ENCODE results near the gene MCEE. TPM values are rescaled to one million over a fixed set of nuclear protein-coding genes. Genes with fewer than 3 reads are reported as not detected.

The MCEE gene
- total RNA-seq, 1 experiment from 2014 or later: 16.2 TPM

DNA sequence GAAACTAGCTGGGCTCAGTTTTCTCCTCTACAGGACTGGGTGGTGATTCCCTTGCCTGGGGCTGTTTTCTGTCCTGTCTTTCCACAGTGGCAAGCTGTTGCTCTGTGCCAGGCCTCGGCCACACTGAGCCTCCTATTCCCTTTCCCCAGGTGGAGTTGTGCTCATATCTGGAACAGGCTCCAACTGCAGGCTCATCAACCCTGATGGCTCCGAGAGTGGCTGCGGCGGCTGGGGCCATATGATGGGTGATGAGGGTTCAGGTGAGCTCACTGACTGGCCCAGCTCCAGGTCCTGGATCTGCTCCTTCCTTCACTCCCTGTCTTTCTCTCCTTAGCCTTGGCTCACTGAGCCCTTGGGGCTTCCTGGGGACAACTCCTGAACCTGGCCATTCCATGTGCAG lies 57.5 kb downstream of the MCEE start:
- no peak overlapping the region for H3K27ac Mint-ChIP-seq (ENCODE audit: unreplicated experiment)
- no peak overlapping the region for H3K4me3 Mint-ChIP-seq (ENCODE audit: low read depth, unreplicated experiment)
- peaks cover 37% of the 10 kb centered on the region for H3K36me3 Mint-ChIP-seq (ENCODE audit: insufficient read depth, unreplicated experiment)
- no peaks in the 10 kb centered on the region for H3K27me3 Mint-ChIP-seq (ENCODE audit: unreplicated experiment)
- intact Hi-C loops (cut with micrococcal nuclease; ENCODE audit: unreplicated experiment): no loop called here
- H3K4me1 Mint-ChIP-seq (ENCODE audit: low read depth, unreplicated experiment): peaks cover 31% of the 10 kb centered on the region
- TF ChIP-seq, protein P1, sequence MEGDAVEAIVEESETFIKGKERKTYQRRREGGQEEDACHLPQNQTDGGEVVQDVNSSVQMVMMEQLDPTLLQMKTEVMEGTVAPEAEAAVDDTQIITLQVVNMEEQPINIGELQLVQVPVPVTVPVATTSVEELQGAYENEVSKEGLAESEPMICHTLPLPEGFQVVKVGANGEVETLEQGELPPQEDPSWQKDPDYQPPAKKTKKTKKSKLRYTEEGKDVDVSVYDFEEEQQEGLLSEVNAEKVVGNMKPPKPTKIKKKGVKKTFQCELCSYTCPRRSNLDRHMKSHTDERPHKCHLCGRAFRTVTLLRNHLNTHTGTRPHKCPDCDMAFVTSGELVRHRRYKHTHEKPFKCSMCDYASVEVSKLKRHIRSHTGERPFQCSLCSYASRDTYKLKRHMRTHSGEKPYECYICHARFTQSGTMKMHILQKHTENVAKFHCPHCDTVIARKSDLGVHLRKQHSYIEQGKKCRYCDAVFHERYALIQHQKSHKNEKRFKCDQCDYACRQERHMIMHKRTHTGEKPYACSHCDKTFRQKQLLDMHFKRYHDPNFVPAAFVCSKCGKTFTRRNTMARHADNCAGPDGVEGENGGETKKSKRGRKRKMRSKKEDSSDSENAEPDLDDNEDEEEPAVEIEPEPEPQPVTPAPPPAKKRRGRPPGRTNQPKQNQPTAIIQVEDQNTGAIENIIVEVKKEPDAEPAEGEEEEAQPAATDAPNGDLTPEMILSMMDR (IDR thresholded peaks at IDR 0.05; ENCODE audit: unreplicated experiment): no peak
- no peaks in the 10 kb centered on the region for H3K9me3 Mint-ChIP-seq (ENCODE audit: low read depth, unreplicated experiment)
- CTCF ChIA-PET: no interaction called here
- DNase-seq: no peak
- BruUV-seq (replicated peaks): no TSS peak

DNA sequence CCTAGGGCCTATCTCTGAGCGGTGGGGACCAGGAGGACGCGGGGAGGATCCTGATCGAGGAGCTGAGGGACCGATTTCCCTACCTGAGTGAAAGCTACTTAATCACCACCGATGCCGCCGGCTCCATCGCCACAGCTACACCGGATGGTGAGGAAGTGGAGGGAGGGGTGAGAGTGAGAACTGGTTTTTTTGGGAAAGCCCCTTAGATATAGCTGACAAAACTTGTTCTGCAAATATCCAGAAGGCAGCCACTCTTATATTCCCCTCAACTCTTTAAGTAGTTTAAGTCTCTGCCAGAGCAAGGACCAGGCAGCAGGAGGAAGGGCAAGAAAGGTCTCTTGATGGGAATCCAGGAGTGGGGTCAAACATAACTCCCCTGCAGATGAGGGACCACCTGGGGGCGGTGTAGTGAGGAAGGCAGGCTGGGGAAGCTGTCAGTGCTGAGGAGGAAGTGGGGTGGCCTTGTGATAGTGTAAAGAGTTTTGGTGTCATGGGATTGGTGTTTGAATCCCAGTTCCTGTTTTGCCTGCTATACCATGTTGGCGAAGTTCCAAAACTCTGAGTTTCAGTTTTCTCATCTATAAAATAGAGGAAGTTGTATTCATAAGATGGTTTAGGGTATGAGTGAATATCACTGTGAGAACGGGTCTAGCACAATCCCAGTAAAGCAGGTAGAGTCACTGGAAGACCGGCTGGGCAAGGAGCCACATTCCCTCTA lies 58.2 kb downstream of the MCEE start:
- peaks cover 41% of the 10 kb centered on the region for H3K36me3 Mint-ChIP-seq (ENCODE audit: insufficient read depth, unreplicated experiment)
- no peak for DNase-seq
- TF ChIP-seq, protein P1 (IDR thresholded peaks at IDR 0.05; ENCODE audit: unreplicated experiment): no peak
- peaks cover 31% of the 10 kb centered on the region for H3K4me1 Mint-ChIP-seq (ENCODE audit: low read depth, unreplicated experiment)
- no peak overlapping the region for H3K27ac Mint-ChIP-seq (ENCODE audit: unreplicated experiment)
- CTCF ChIA-PET: interaction anchor here (0.9 kb wide), 1 partner anchor 10 kb away, joined by 3 read pairs; no protein-coding TSS in a partner anchor
- intact Hi-C loops (cut with micrococcal nuclease; ENCODE audit: unreplicated experiment): no loop called here
- H3K27me3 Mint-ChIP-seq (ENCODE audit: unreplicated experiment): no peaks in the 10 kb centered on the region
- BruUV-seq (replicated peaks): no TSS peak
- no peaks in the 10 kb centered on the region for H3K9me3 Mint-ChIP-seq (ENCODE audit: low read depth, unreplicated experiment)
- no peak overlapping the region for H3K4me3 Mint-ChIP-seq (ENCODE audit: low read depth, unreplicated experiment)

DNA sequence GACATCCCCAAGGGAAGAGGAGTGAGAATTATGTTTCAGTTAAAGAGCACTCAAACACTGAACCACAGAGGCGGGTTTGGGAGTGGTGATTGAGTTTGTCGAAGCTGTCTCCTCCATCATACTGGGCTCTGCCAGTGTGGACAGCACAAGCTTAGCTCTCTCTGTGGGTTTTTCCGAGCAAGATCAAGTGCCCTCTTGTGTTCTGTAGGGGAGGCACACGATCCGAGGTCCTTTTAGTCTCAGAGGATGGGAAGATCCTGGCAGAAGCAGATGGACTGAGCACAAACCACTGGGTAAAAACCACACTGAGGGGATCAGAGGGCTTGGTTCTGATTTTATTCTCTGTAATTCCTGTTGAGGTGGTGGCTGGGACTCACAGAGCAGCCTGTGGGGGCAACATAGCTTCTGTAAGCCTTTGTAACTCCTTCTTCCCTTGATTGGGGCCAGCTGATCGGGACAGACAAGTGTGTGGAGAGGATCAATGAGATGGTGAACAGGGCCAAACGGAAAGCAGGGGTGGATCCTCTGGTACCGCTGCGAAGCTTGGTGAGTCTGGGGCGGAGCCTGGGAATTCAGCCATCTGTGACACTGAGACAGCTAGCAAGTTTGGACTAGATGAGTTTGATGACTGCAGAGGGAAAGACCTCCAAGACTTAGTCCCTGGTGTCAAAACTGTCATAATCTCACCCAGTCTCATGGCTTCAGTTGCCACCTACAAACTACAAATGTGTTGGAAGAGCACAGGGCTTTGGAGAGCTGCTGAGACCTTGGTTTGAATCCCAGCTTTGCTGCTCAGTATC lies 59.5 kb downstream of the MCEE start:
- TF ChIP-seq, protein P1 (IDR thresholded peaks at IDR 0.05; ENCODE audit: unreplicated experiment): no peak
- Mint-ChIP-seq H3K36me3 (ENCODE audit: insufficient read depth, unreplicated experiment) (peaks cover 41% of the 10 kb centered on the region), H3K4me1 (ENCODE audit: low read depth, unreplicated experiment) (peaks cover 31% of the 10 kb centered on the region), H3K27ac (ENCODE audit: unreplicated experiment) (no peak overlapping the region), H3K27me3 (ENCODE audit: unreplicated experiment) (no peaks in the 10 kb centered on the region), H3K4me3 (ENCODE audit: low read depth, unreplicated experiment) (no peak overlapping the region), H3K9me3 (ENCODE audit: low read depth, unreplicated experiment) (no peaks in the 10 kb centered on the region)
- intact Hi-C loops (cut with micrococcal nuclease; ENCODE audit: unreplicated experiment): no loop called here
- CTCF ChIA-PET: interaction anchor here (0.9 to 4.1 kb wide), 5 partner anchors 10 to 49 kb away, joined by 3 to 32 read pairs (median 6); no protein-coding TSS in a partner anchor
- DNase-seq: peak; percentile 32
- BruUV-seq (replicated peaks): no TSS peak

DNA sequence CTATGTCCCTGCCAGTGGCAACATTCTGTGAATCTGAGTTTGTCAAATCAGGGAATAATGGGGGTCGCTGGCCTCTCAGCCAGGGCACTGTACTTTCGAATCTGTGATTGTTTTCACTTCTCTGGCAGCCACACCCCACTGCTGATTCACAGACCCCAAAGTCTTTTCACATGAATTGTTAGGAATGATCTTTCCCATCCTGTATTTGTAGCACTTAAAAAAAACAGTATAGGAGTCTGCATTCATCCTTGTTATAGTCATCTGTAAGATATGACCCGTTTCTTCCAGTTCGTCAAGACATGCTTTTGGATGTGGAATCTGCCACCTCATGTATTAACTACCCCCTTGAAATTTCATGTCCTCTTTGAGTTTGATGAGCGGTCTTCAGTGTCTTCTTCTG lies 60.7 kb downstream of the MCEE start:
- peak overlapping the region; percentile 97 for H3K4me3 Mint-ChIP-seq (ENCODE audit: low read depth, unreplicated experiment)
- intact Hi-C loops (cut with micrococcal nuclease; ENCODE audit: unreplicated experiment): no loop called here
- peak overlapping the region; percentile 90 for H3K27ac Mint-ChIP-seq (ENCODE audit: unreplicated experiment)
- no peak for DNase-seq
- H3K9me3 Mint-ChIP-seq (ENCODE audit: low read depth, unreplicated experiment): no peaks in the 10 kb centered on the region
- peaks cover 35% of the 10 kb centered on the region for H3K36me3 Mint-ChIP-seq (ENCODE audit: insufficient read depth, unreplicated experiment)
- BruUV-seq (replicated peaks): TSS peak; percentile 83
- H3K27me3 Mint-ChIP-seq (ENCODE audit: unreplicated experiment): peaks cover 10% of the 10 kb centered on the region
- TF ChIP-seq, protein P1 (IDR thresholded peaks at IDR 0.05; ENCODE audit: unreplicated experiment): no peak
- CTCF ChIA-PET: interaction anchor here (1.2 to 4.1 kb wide), 3 partner anchors 20 to 48 kb away, joined by 6 to 32 read pairs (median 27); no protein-coding TSS in a partner anchor
- peaks cover 31% of the 10 kb centered on the region for H3K4me1 Mint-ChIP-seq (ENCODE audit: low read depth, unreplicated experiment)

Measured in Calu3 (cell line).